Measurements from ENCODE around the gene TEKT2.

TEKT2 gene

GRCh38 chr1:36107394-36107793, 23.5 kb downstream of the TEKT2 start:
- no peak for DNase-seq

GRCh38 chr1:36108314-36108713, 24.4 kb downstream of the TEKT2 start:
- no peak for DNase-seq

- no peak for DNase-seq
These were observed 25.3 kb downstream of the TEKT2 start for GRCh38 chr1:36109041-36109679.

- no peak for DNase-seq
These were observed 27.3 kb downstream of the TEKT2 start for GRCh38 chr1:36111151-36111550.

- DNase-seq: no peak
These were observed 28.9 kb downstream of the TEKT2 start for GRCh38 chr1:36112823-36113222.

GRCh38 chr1:36114371-36114770, 30.5 kb downstream of the TEKT2 start:
- DNase-seq: no peak

- no peak for DNase-seq
These were observed 31.3 kb downstream of the TEKT2 start for GRCh38 chr1:36115200-36115669.

- DNase-seq: no peak
These were observed 32.0 kb downstream of the TEKT2 start for GRCh38 chr1:36115931-36116330.

GRCh38 chr1:36116901-36117300, 33.0 kb downstream of the TEKT2 start:
- no peak for DNase-seq

GRCh38 chr1:36118447-36119204, 34.7 kb downstream of the TEKT2 start:
- no peak for DNase-seq

GRCh38 chr1:36119456-36119855, 35.6 kb downstream of the TEKT2 start:
- DNase-seq: no peak

- no peak for DNase-seq
These were observed 38.5 kb downstream of the TEKT2 start for GRCh38 chr1:36122062-36123030.

GRCh38 chr1:36123356-36123755, 39.5 kb downstream of the TEKT2 start:
- DNase-seq: no peak

- DNase-seq: no peak
These were observed 40.7 kb downstream of the TEKT2 start for GRCh38 chr1:36124404-36125128.

- DNase-seq: no peak
These were observed 41.5 kb downstream of the TEKT2 start, which contains the start of gene COL8A2 for GRCh38 chr1:36125129-36125991. Gene COL8A2, minus strand, starts transcription at chr1:36125222. Its CDS starts 24,980 bp downstream, at chr1:36100242.

- DNase-seq: no peak
These were observed 42.3 kb downstream of the TEKT2 start for GRCh38 chr1:36126005-36126716.

GRCh38 chr1:36126797-36127500, 43.1 kb downstream of the TEKT2 start:
- no peak for DNase-seq

GRCh38 chr1:36128126-36128904, 44.4 kb downstream of the TEKT2 start:
- DNase-seq: no peak

- DNase-seq: no peak
These were observed 45.0 kb downstream of the TEKT2 start for GRCh38 chr1:36128905-36129206.
